GM23338 (cell line): ENCODE data around the gene MARK3. TPM values are rescaled to one million over a fixed set of nuclear protein-coding genes. Genes with fewer than 3 reads are reported as not detected.
A peak's percentile ranks its signal among the peaks of the same experiment; 100 is the strongest.

Experiments
- ATAC-seq: fragments of 200-7000 bp; cut with Tn5 transposase; 3 replicates; pipeline ENCODE4 v1.9.1; 2020
- DNase-seq: peaks from one replicate; pipeline ENCODE4 v3.0.0-alpha.2; 2015; ENCODE audit warnings: low spot score
- H2AFZ ChIP-seq: fragments of 200-600 bp; sonication (generic); 2 replicates; pipeline ENCODE4 v1.8.0; 2016; ENCODE audit warnings: antibody characterized with exemption, mild to moderate bottlenecking, moderate library complexity
- H3F3A ChIP-seq: fragments of 200-600 bp; sonication (generic); replicated peaks from 2 replicates; pipeline ENCODE4 v1.8.0; 2017; ENCODE audit warnings: antibody characterized with exemption, mixed run types, low read depth
- H3K27ac ChIP-seq: fragments of 200-600 bp; sonication (generic); 2 replicates; pipeline ENCODE4 v1.6.1; 2016; ENCODE audit warnings: low read depth
- H3K27me3 ChIP-seq: fragments of 200-600 bp; sonication (generic); 2 replicates; pipeline ENCODE4 v1.8.0; 2016; ENCODE audit warnings: mild to moderate bottlenecking, mixed run types, moderate library complexity; ENCODE audit not compliant: insufficient read depth
- H3K36me3 ChIP-seq: fragments of 200-600 bp; sonication (generic); 2 replicates; pipeline ENCODE4 v1.8.0; 2016; ENCODE audit warnings: mild to moderate bottlenecking; ENCODE audit not compliant: insufficient read depth
- H3K4me1 ChIP-seq: fragments of 200-600 bp; sonication (generic); 2 replicates; pipeline ENCODE4 v1.8.0; 2016; ENCODE audit warnings: mild to moderate bottlenecking, moderate library complexity; ENCODE audit not compliant: insufficient read depth
- H3K4me2 ChIP-seq: fragments of 200-600 bp; sonication (generic); 2 replicates; pipeline ENCODE4 v1.7.1; 2017; ENCODE audit warnings: mixed run types
- H3K4me3 ChIP-seq: fragments of 200-600 bp; sonication (generic); 2 replicates; pipeline ENCODE4 v1.6.1; 2016; ENCODE audit warnings: mixed run types
- H3K79me2 ChIP-seq: fragments of 200-600 bp; sonication (generic); replicated peaks from 2 replicates; pipeline ENCODE4 v1.8.0; 2017; ENCODE audit warnings: mild to moderate bottlenecking; ENCODE audit not compliant: insufficient read depth
- H3K9me2 ChIP-seq: fragments of 200-600 bp; sonication (generic); 2 replicates; pipeline ENCODE4 v1.8.0; 2017; ENCODE audit not compliant: insufficient read depth
- H4K20me1 ChIP-seq: fragments of 200-600 bp; sonication (generic); replicated peaks from 2 replicates; pipeline ENCODE4 v1.8.0; 2017; ENCODE audit warnings: mild to moderate bottlenecking; ENCODE audit not compliant: insufficient read depth
- H3K27ac Mint-ChIP-seq: 2 replicates; pipeline ENCODE4 v1.8.0; 2020; ENCODE audit warnings: inconsistent platforms, mild to moderate bottlenecking, moderate library complexity, mixed read lengths
- H3K27me3 Mint-ChIP-seq: 3 replicates; pipeline ENCODE4 v1.8.0; 2022; ENCODE audit warnings: low read depth, mild to moderate bottlenecking, moderate library complexity, mixed read lengths, inconsistent platforms; ENCODE audit not compliant: insufficient read depth, poor library complexity
- H3K36me3 Mint-ChIP-seq: 3 replicates; pipeline ENCODE4 v1.8.0; 2021; ENCODE audit warnings: low read depth, mild to moderate bottlenecking, inconsistent platforms, moderate library complexity, mixed read lengths
- H3K4me1 Mint-ChIP-seq: 3 replicates; pipeline ENCODE4 v1.8.0; 2020; ENCODE audit warnings: mild to moderate bottlenecking, inconsistent platforms, mixed read lengths
- H3K4me3 Mint-ChIP-seq: 3 replicates; pipeline ENCODE4 v1.8.0; 2021; ENCODE audit warnings: moderate library complexity, mild to moderate bottlenecking, inconsistent platforms, mixed read lengths
- H3K9me3 Mint-ChIP-seq: 3 replicates; pipeline ENCODE4 v1.8.0; 2020; ENCODE audit warnings: moderate library complexity, mild to moderate bottlenecking, inconsistent platforms, mixed read lengths
- CREB1 ChIP-seq: fragments of 250-450 bp; sonication (Bioruptor Pico); IDR thresholded peaks from 2 replicates; pipeline ENCODE4 v1.5.0; 2020; ENCODE audit warnings: low read depth, mild to moderate bottlenecking, moderate library complexity
- EZH2 ChIP-seq: fragments of 200-600 bp; sonication (generic); IDR thresholded peaks from one replicate; pipeline ENCODE4 v1.8.0; 2017; ENCODE audit warnings: antibody characterized with exemption, mild to moderate bottlenecking, low read depth; ENCODE audit not compliant: unreplicated experiment
- JUNB ChIP-seq: IDR thresholded peaks from one replicate; pipeline ENCODE4 v1.6.1; 2016; ENCODE audit warnings: antibody characterized with exemption; ENCODE audit not compliant: unreplicated experiment
- NANOG ChIP-seq: IDR thresholded peaks from 2 replicates; pipeline ENCODE4 v1.6.1; 2016; ENCODE audit warnings: antibody characterized with exemption, borderline replicate concordance
- STAT1 ChIP-seq: IDR thresholded peaks from one replicate; pipeline ENCODE4 v1.6.1; 2016; ENCODE audit warnings: antibody characterized with exemption; ENCODE audit not compliant: unreplicated experiment
- ZNF114 ChIP-seq: fragments of 250-450 bp; sonication (Bioruptor Pico); IDR thresholded peaks from 2 replicates; pipeline ENCODE4 v1.5.0; 2020; ENCODE audit warnings: mild to moderate bottlenecking, moderate library complexity
- ZNF331 ChIP-seq: fragments of 250-450 bp; sonication (Bioruptor Pico); IDR thresholded peaks from 2 replicates; pipeline ENCODE4 v1.5.0; 2020; ENCODE audit warnings: low read depth, mild to moderate bottlenecking, moderate library complexity
- polyA plus RNA-seq: library from polyadenylated mRNA; unstranded; fragments of >200 nt; fragmentation: Nextera tagmentation; extraction: Ambion mirVana; gene quantifications from 2 replicates; pipeline ENCODE4 v1.2.1, GENCODE V29; 2016
- total RNA-seq: library from RNA; depleted of rRNA; stranded (reverse); fragments of >200 nt; shearing (Covaris generic); gene quantifications from 2 replicates; pipeline ENCODE4 v1.2.3, GENCODE V29; 2014
- TF ChIP-seq, protein P1 (sequence below): IDR thresholded peaks from 2 replicates; pipeline ENCODE4 v1.6.1; 2016; ENCODE audit warnings: antibody characterized with exemption
- TF ChIP-seq, protein P2 (sequence below): fragments of 250-450 bp; sonication (Bioruptor Pico); IDR thresholded peaks from 2 replicates; pipeline ENCODE4 v1.5.0; 2020; ENCODE audit warnings: mild to moderate bottlenecking, moderate library complexity
- TF ChIP-seq, protein P3 (sequence below): IDR thresholded peaks from one replicate; pipeline ENCODE4 v1.6.1; 2018; ENCODE audit warnings: antibody characterized with exemption; ENCODE audit not compliant: unreplicated experiment

The MARK3 gene
- total and polyA plus RNA-seq, 2 experiments from 2014 or later: 45.9 to 69.7 TPM

DNA sequence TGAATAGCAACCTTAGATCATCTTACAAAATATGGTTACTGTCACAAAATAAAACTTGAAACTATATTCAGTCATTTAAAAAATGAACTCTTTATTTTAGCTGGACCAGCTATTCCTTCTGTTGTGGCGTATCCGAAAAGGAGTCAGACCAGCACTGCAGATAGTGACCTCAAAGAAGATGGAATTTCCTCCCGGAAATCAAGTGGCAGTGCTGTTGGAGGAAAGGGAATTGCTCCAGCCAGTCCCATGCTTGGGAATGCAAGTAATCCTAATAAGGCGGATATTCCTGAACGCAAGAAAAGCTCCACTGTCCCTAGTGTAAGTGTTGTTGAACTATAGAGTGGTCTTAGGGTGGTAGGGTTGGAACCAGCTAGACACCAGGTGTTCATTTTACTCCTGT is 89.7 kb downstream of the MARK3 start:
- TF ChIP-seq STAT1 (no peak), ZNF331 (CRISPR knock-in tag) (no peak), NANOG (no peak)
- TF ChIP-seq, protein P1, sequence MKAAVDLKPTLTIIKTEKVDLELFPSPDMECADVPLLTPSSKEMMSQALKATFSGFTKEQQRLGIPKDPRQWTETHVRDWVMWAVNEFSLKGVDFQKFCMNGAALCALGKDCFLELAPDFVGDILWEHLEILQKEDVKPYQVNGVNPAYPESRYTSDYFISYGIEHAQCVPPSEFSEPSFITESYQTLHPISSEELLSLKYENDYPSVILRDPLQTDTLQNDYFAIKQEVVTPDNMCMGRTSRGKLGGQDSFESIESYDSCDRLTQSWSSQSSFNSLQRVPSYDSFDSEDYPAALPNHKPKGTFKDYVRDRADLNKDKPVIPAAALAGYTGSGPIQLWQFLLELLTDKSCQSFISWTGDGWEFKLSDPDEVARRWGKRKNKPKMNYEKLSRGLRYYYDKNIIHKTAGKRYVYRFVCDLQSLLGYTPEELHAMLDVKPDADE: no peak
- DNase-seq (no peak), ATAC-seq (no peak)
- H3K27ac ChIP-seq: no peak overlapping the region
- H3K4me2 ChIP-seq: no peak overlapping the region
- Mint-ChIP-seq H3K27ac (no peak overlapping the region), H3K9me3 (no peaks in the 10 kb centered on the region), H3K36me3 (peaks cover 54% of the 10 kb centered on the region), H3K27me3 (peaks cover 10% of the 10 kb centered on the region), H3K4me1 (no peaks in the 10 kb centered on the region), H3K4me3 (no peak overlapping the region)
- no peaks in the 10 kb centered on the region for H3K4me1 ChIP-seq
- no peaks in the 10 kb centered on the region for H3F3A ChIP-seq
- H3K9me2 ChIP-seq: no peaks in the 10 kb centered on the region
- H3K27me3 ChIP-seq: no peaks in the 10 kb centered on the region
- no peak overlapping the region for H3K4me3 ChIP-seq
- H4K20me1 ChIP-seq: no peaks in the 10 kb centered on the region; the same call in 1 of the 2 replicates
- H3K36me3 ChIP-seq: peaks cover 23% of the 10 kb centered on the region
- H2AFZ ChIP-seq: no peak overlapping the region
- H3K79me2 ChIP-seq: no peaks in the 10 kb centered on the region

DNA sequence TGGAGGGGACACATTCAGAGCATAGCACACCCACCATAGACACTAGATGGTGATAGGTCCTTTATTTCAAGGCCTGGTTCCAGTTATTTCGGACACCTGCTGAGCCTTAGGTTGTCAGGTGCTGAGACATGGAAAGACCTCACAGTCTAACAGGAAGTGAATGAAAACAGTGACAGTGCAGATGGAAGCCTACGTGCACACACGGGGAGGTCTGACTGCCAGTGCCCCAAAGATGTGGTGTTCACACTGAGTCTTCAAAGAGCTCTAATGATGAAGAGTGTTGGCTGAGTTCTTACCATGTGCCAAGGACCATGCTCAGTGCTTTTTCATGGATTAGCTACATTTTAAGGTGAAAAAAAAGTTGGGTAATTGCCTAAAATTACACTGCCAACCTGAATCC is 90.8 kb downstream of the MARK3 start:
- Mint-ChIP-seq H3K36me3 (peaks cover 56% of the 10 kb centered on the region), H3K4me1 (no peaks in the 10 kb centered on the region), H3K27me3 (peaks cover 10% of the 10 kb centered on the region), H3K27ac (no peak overlapping the region), H3K4me3 (no peak overlapping the region), H3K9me3 (no peaks in the 10 kb centered on the region)
- Histone ChIP-seq H3K27me3 (no peaks in the 10 kb centered on the region), H3K27ac (0 out of 2 replicates have a peak overlapping the region, but pooled peaks have one; percentile 55), H3K79me2 (no peaks in the 10 kb centered on the region), H4K20me1 (no peaks in the 10 kb centered on the region; the same call in 1 of the 2 replicates), H3K4me3 (no peak overlapping the region), H3K9me2 (no peaks in the 10 kb centered on the region), H3K4me2 (no peak overlapping the region), H3K4me1 (no peaks in the 10 kb centered on the region), H3F3A (no peaks in the 10 kb centered on the region), H2AFZ (no peak overlapping the region), H3K36me3 (peaks cover 26% of the 10 kb centered on the region)
- ATAC-seq (no peak), DNase-seq (no peak)
- TF ChIP-seq NANOG (no peak), ZNF331 (CRISPR knock-in tag) (no peak), EZH2 (no peak), ZNF114 (CRISPR knock-in tag) (no peak), CREB1 (CRISPR knock-in tag) (no peak), JUNB (no peak)
- TF ChIP-seq, protein P2, sequence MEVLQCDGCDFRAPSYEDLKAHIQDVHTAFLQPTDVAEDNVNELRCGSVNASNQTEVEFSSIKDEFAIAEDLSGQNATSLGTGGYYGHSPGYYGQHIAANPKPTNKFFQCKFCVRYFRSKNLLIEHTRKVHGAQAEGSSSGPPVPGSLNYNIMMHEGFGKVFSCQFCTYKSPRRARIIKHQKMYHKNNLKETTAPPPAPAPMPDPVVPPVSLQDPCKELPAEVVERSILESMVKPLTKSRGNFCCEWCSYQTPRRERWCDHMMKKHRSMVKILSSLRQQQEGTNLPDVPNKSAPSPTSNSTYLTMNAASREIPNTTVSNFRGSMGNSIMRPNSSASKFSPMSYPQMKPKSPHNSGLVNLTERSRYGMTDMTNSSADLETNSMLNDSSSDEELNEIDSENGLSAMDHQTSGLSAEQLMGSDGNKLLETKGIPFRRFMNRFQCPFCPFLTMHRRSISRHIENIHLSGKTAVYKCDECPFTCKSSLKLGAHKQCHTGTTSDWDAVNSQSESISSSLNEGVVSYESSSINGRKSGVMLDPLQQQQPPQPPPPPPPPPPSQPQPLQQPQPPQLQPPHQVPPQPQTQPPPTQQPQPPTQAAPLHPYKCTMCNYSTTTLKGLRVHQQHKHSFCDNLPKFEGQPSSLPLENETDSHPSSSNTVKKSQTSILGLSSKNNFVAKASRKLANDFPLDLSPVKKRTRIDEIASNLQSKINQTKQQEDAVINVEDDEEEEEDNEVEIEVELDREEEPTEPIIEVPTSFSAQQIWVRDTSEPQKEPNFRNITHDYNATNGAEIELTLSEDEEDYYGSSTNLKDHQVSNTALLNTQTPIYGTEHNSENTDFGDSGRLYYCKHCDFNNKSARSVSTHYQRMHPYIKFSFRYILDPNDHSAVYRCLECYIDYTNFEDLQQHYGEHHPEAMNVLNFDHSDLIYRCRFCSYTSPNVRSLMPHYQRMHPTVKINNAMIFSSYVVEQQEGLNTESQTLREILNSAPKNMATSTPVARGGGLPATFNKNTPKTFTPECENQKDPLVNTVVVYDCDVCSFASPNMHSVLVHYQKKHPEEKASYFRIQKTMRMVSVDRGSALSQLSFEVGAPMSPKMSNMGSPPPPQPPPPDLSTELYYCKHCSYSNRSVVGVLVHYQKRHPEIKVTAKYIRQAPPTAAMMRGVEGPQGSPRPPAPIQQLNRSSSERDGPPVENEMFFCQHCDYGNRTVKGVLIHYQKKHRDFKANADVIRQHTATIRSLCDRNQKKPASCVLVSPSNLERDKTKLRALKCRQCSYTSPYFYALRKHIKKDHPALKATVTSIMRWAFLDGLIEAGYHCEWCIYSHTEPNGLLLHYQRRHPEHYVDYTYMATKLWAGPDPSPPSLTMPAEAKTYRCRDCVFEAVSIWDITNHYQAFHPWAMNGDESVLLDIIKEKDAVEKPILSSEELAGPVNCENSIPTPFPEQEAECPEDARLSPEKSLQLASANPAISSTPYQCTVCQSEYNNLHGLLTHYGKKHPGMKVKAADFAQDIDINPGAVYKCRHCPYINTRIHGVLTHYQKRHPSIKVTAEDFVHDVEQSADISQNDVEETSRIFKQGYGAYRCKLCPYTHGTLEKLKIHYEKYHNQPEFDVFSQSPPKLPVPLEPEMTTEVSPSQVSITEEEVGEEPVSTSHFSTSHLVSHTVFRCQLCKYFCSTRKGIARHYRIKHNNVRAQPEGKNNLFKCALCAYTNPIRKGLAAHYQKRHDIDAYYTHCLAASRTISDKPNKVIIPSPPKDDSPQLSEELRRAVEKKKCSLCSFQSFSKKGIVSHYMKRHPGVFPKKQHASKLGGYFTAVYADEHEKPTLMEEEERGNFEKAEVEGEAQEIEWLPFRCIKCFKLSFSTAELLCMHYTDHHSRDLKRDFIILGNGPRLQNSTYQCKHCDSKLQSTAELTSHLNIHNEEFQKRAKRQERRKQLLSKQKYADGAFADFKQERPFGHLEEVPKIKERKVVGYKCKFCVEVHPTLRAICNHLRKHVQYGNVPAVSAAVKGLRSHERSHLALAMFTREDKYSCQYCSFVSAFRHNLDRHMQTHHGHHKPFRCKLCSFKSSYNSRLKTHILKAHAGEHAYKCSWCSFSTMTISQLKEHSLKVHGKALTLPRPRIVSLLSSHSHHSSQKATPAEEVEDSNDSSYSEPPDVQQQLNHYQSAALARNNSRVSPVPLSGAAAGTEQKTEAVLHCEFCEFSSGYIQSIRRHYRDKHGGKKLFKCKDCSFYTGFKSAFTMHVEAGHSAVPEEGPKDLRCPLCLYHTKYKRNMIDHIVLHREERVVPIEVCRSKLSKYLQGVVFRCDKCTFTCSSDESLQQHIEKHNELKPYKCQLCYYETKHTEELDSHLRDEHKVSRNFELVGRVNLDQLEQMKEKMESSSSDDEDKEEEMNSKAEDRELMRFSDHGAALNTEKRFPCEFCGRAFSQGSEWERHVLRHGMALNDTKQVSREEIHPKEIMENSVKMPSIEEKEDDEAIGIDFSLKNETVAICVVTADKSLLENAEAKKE (CRISPR knock-in tag): no peak
- TF ChIP-seq, protein P3, sequence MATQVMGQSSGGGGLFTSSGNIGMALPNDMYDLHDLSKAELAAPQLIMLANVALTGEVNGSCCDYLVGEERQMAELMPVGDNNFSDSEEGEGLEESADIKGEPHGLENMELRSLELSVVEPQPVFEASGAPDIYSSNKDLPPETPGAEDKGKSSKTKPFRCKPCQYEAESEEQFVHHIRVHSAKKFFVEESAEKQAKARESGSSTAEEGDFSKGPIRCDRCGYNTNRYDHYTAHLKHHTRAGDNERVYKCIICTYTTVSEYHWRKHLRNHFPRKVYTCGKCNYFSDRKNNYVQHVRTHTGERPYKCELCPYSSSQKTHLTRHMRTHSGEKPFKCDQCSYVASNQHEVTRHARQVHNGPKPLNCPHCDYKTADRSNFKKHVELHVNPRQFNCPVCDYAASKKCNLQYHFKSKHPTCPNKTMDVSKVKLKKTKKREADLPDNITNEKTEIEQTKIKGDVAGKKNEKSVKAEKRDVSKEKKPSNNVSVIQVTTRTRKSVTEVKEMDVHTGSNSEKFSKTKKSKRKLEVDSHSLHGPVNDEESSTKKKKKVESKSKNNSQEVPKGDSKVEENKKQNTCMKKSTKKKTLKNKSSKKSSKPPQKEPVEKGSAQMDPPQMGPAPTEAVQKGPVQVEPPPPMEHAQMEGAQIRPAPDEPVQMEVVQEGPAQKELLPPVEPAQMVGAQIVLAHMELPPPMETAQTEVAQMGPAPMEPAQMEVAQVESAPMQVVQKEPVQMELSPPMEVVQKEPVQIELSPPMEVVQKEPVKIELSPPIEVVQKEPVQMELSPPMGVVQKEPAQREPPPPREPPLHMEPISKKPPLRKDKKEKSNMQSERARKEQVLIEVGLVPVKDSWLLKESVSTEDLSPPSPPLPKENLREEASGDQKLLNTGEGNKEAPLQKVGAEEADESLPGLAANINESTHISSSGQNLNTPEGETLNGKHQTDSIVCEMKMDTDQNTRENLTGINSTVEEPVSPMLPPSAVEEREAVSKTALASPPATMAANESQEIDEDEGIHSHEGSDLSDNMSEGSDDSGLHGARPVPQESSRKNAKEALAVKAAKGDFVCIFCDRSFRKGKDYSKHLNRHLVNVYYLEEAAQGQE: no peak
